Left cardiac atrium (tissue), 4 donors: ENCODE measurements around the gene USB1. TPM values are rescaled to one million over a fixed set of nuclear protein-coding genes. Genes with fewer than 3 reads are reported as not detected.

ENCODE experiments used
- ATAC-seq, 2 donors: fragments of 200-7000 bp; cut with Tn5 transposase; one replicate each; pipeline ENCODE4 v1.9.1; 2020; ENCODE audit warnings: mild to moderate bottlenecking in 2 of 2, moderate library complexity in 2 of 2
- DNase-seq: peaks from one replicate; pipeline ENCODE4 v3.0.0-alpha.2; 2020
- intact Hi-C, 2 donors: fragments of 100-400 bp; cut with DNase I; formaldehyde crosslinking; loops; one replicate each; pipeline versions ENCODE4 v1.14.1 to v1.15.1; 2022 to 2023
- total RNA-seq, 2 donors: library from RNA; stranded (reverse); fragmentation: NEBNext Ultra II Directional; extraction: Animal tissue kit (Norgen Biotek cat#: 25700); gene quantifications; one replicate each; pipeline ENCODE4 v1.2.1, GENCODE V29; 2021
- donor health status: DM: no; HTN: yes; CAD: no.
- donor health status: DM: no; HTN: yes; CAD: no; lungs with severe emphysema.
- donor health status: DM: yes; HTN: yes; CAD: no.
- donor health status: Dilated cardiomyopathy.

The USB1 gene
- total RNA-seq, 2 donors from 2014 or later: 32.3 to 37.7 TPM

DNA sequence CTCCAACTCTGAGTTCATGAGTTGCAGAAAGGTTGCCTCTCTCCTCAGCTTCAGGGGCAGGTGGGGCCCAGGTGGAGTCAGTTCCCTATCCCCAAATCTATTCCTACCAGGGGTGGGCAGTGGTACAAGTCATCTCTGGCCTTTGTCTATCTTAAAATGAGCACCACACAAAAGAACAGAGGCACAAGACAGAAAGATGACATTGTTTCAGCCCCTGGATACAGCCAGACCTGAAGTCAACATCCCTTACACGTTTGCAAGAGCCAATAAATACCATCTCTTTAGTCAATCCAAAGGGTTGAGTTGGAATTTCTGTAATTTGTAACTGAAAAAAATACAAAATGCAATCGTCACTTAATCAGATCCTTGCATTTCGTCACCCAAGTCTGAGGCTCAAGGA lies 56.6 kb downstream of the USB1 start:
- intact Hi-C loops: no loop called here
- DNase-seq (no peak), ATAC-seq (no peak)

DNA sequence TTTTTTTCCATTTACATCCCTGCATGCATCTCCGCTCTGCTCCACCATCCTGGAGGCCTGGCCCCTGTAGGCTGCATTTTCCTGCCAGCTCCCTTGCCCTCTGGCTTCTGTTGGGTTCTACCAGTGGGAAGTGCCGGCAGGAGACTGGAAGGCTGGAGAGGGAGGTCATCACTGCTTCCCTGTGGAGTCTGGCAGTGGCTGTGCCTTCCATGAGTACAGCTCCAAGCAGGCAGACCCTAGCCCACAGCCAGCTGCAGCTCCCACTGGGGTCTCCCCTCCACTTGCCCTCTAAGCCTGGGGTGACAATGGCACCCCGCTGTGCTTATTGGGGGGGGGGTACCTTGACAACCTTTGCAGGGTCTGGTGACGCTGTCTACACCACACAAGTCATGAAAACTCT lies 61.6 kb downstream of the USB1 start:
- intact Hi-C loops: no loop called here
- no peak for DNase-seq
- ATAC-seq: peak in 1 of 2 donors; percentile 26

DNA sequence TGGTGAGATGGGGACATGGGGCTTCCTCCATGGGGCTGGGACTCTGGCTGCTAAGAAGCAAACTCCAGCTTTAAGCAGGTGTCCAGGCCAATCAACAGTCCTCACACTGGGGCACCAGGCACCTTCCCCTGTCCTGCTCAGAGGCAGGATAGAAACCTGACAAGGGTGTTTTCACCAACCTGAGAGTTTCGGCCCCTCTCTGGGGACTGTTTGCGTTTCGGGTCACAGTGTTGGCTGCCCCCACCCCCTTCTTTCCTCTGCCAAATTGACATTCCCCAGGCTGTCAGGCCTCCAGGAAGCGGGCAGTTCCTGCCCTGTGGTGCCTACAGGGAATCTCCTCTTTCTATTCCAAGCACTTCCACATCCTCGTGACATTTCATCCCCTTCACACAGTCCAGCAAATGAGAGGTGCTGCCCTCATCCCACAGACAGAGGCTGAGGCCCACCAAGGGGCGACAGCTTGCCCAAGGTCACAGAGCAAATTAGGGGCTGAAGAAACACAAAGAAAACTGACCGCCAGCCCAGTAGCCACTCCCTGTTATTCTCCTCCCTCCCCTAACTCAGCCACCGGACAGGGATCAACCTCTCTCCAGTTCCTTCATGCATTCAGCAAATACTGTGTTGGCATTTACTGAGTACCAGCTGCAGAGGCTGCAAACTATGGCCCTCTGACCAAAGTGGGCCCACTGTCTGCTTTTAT lies 62.3 kb downstream of the USB1 start:
- ATAC-seq (peak; percentile 50 to 59), DNase-seq (no peak)
- intact Hi-C loops: no loop called here

DNA sequence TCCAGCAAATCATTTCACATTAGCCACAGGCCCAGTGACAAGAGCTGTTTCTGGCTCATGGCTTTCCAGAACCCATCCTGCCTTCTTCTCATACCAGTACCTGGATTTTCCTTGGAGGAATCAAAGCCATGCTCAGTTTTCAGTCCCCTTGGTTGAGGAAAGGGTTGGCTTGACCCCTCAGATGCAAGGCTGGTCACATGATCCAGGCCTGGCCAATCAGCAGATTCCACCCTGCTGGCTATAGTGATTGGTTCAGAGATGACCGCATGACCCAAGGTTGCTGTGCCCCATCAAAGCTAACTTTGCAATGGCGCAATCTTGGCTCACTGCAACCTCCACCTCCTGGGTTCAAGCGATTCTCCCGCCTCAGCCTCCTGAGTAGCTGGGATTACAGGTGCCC lies 69.4 kb downstream of the USB1 start:
- intact Hi-C loops: no loop called here
- no peak for ATAC-seq
- no peak for DNase-seq

Other genes starting within 250 kb of the USB1 start
- 10 to 100 TPM; 37.1 to 55.4 TPM for gene KIFC3, start 198.9 kb upstream of the USB1 start, total RNA-seq
- gene CNGB1, start 30.3 kb upstream of the USB1 start, total RNA-seq: not detected
- 1 to 10 TPM; 5.9 to 8.1 TPM for gene ZNF319, start 735 bp upstream of the USB1 start, total RNA-seq
- gene MMP15, start 24.3 kb downstream of the USB1 start, total RNA-seq: 10 to 100 TPM; 46.2 to 52.9 TPM
- 10 to 100 TPM; 31.6 to 32.0 TPM for gene CFAP20, start 128.0 kb downstream of the USB1 start, total RNA-seq
- gene CSNK2A2, start 196.7 kb downstream of the USB1 start, total RNA-seq: 10 to 100 TPM; 30.6 to 32.3 TPM